Measurements from ENCODE around the gene SLAMF8.
A peak's percentile ranks its signal among the peaks of the same experiment; 100 is the strongest.

The SLAMF8 gene

DNA sequence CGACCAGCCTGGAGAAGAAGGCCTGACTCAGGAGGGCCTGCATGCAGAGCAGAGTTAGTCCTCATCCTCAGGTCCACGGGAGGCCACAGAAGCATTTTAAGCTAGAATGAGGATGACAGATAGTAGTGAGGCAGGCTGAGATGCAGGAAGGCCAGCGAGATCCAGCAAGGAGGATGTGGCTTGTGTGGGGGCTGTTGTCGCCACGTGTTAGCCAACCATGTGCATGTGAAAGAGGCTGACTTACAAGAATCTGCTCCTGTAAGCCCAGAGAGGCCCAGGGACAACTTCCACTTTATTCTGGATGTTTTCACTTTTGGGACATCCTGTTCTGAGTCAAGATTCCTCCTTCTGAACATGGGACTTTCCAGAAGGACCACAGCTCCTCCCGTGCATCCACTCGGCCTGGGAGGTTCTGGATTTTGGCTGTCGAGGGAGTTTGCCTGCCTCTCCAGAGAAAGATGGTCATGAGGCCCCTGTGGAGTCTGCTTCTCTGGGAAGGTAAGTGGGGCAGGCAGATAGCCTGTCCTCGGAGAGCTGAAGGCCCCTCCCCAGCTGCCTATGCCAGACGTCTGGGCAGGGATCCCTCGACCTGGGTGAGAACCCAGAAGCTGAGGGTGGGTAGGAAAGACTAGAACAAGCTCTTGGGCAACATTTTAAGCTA lies at the start of gene SLAMF8:
SLAMF8 (plus strand) TSS at position 433 of the 661 bp plus-strand sequence; CDS start at position 459, 26 bp downstream.
- DNase-seq (peak; percentile 65), ATAC-seq (peak; percentile 73)

DNA sequence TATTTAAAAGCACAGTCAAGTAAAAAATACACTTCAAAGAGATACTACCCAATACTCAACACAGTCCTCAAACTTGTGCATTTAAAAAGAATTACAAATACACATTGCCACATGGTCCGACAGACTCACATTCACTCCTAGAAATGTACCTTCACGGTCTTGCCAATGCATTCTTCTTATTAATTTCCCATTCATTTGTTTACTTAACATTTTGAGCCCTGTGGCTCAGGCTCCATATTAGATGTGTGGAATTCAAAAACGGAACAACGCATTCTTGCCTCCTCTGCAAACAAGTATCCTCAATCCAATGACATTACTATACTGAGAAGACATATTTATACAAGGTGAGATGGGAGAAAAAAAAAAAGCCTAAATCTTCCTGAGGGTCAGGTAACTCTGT lies 48.4 kb upstream of the SLAMF8 start:
- no peak for ATAC-seq
- no peak for DNase-seq

- no peak for ATAC-seq
These were observed 47.2 kb upstream of the SLAMF8 start for GRCh38 chr1:159779403-159779851.

DNA sequence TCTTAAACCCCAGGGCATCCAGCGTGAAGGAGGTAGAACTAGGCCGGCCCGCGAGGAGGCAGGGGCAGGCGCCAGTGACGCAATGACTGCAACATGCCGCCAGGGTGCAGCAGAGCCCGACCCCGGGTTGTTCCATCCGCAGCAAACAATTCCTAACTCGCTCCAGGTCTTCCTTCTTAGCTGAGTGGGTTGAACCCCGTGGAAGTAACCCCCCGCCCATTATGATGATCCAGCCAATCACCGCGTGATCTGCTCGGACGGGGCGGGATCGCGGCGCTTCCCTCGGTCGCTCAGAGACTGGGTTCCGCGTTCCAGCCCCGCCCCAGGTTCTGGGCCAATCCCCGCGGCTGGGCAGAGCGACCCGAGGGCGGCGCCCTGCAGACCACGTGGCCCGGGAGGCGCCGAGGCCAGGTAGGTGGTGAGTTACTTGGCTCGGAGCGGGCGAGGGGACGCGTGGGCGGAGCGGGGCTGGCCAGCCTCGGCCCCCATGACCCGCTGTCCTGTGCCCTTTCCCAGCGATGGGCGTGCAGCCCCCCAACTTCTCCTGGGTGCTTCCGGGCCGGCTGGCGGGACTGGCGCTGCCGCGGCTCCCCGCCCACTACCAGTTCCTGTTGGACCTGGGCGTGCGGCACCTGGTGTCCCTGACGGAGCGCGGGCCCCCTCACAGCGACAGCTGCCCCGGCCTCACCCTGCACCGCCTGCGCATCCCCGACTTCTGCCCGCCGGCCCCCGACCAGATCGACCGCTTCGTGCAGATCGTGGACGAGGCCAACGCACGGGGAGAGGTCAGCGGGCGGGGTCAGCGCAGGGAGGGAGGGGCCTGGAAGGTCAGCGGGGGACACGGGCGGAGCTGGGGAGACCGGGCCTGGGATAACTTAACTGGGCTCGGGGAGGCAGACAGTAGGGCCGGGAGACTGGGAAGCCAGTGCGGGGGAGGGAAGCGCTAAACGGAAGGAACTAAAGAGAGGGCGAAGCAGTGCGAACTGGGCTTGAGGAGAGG lies 45.8 kb upstream of the SLAMF8 start, which contains the start of gene DUSP23:
DUSP23 (plus strand) TSS at position 380 of the 1,000 bp plus-strand sequence; CDS start at position 519, 139 bp downstream.
- ATAC-seq = peak; percentile 98
- DNase-seq = peak; percentile 94

More at GRCh38 chr1:159779403-159779851, 47.2 kb upstream of the SLAMF8 start:
- no peak for DNase-seq

- no peak for DNase-seq
- no peak for ATAC-seq
These were observed 44.7 kb upstream of the SLAMF8 start for GRCh38 chr1:159781992-159782391.

GRCh38 chr1:159783724-159784123 lies 42.9 kb upstream of the SLAMF8 start:
- ATAC-seq = no peak

DNA sequence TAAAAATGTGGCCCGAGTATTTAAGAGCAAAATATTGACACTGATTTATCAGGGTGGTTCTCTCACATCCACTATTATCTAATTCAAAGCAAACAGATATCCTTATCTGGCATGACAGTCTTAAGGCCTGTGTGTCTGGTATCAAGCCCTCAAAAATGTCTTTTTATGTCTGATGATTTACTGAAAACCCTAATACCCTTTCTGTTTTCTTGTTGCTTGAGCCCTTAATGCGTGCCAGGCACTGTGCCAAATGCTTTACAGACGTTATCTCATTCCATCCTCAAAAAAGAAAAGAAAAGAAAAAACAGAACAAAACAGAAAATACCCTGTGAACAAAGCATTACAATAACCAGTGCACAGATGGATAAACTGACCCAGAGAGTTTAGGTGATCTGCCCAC lies 40.2 kb upstream of the SLAMF8 start:
- no peak for DNase-seq
- no peak for ATAC-seq

More at GRCh38 chr1:159783724-159784123, 42.9 kb upstream of the SLAMF8 start:
- no peak for DNase-seq

GRCh38 chr1:159786966-159787365 lies 39.7 kb upstream of the SLAMF8 start:
- DNase-seq (no peak), ATAC-seq (no peak)

GRCh38 chr1:159790237-159790917 lies 36.3 kb upstream of the SLAMF8 start:
- no peak for DNase-seq
- ATAC-seq = no peak

DNA sequence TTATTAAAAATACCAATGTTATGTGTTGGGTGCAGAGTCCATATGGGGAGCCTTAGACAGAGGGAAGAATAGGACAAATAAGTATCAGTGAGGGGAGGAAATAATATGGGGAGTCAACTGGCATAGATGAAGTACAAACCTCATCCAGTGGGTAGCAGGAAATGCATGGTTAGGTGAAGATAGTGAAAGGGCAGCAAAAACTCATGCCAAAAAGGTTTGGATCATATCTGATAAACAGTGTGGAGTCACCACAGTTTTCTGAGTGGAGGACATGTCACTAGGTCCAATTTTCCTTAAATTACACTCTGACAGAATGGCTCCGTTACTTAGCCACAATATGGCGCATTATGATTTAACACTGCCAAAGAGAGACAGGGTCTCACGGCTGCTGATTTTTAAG lies 35.6 kb upstream of the SLAMF8 start:
- DNase-seq (no peak), ATAC-seq (no peak)

- DNase-seq = no peak
- no peak for ATAC-seq
These were observed 35.2 kb upstream of the SLAMF8 start for GRCh38 chr1:159791461-159791860.

- no peak for ATAC-seq
- DNase-seq = no peak
These were observed 31.1 kb upstream of the SLAMF8 start for GRCh38 chr1:159795534-159795933.

DNA sequence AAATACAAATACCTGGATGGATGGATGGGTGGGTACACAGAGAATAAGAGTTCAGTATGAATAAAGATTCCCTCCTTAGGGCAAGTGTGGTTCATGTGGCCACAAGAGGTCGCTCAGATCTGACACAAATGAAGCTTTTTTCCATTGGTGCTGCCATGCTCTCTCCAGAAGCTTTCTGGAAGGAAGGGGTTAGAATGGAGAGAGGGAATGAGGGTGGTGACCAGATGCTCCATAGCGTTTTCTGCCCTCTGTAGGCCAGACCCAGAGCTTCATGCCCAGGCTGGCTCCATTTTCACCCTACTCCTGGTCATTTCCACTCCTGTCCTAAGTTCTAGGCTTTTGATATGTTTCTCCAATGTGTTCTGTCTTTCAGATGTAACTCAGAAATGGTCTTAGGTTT lies 27.8 kb upstream of the SLAMF8 start:
- DNase-seq = peak; percentile 52
- ATAC-seq = peak; percentile 55

GRCh38 chr1:159799446-159799985 lies 27.2 kb upstream of the SLAMF8 start:
- no peak for ATAC-seq
- DNase-seq = no peak

DNA sequence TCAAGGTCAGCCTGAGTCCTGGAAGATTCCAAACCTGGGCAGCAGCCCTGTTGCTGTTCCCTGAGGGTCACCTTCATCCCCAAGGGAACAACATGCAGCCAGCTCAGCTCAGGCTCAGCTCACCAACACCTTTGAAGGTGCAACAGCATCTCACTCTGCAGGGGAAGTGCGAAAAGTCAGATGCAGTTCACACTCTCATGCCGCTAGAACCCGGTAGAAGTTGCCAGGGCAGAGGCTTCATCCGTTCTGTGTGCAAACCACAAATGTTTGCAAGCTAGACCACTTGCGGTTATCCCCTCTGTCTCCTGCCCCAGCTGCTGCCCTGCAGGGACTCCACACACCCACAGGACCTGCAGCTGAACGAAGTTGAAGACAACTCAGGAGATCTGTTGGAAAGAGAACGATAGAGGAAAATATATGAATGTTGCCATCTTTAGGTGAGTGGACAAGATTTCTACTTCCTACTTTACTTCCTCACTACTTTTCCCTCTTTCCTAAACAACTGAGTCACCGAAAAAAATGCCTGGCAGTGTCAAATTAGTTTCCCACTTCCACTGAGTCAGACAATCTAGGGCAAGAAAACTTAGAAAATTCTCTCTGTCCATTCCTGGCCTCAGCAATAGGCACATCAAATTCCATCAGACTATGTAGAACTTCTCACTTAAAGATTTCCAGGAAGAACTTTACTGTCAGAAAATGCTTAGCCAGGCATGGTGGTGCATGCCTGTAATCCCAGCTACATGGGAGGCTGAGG lies 26.3 kb upstream of the SLAMF8 start:
- peak; percentile 39 for ATAC-seq
- DNase-seq = peak; percentile 28

GRCh38 chr1:159802111-159802510 lies 24.6 kb upstream of the SLAMF8 start, which contains the start of gene FCRL6:
FCRL6 (plus strand) TSS chr1:159802360; CDS start chr1:159802425, 65 bp downstream.
- no peak for ATAC-seq
- DNase-seq = no peak

- DNase-seq = no peak
- no peak for ATAC-seq
These were observed 22.6 kb upstream of the SLAMF8 start for GRCh38 chr1:159803956-159804689.

DNA sequence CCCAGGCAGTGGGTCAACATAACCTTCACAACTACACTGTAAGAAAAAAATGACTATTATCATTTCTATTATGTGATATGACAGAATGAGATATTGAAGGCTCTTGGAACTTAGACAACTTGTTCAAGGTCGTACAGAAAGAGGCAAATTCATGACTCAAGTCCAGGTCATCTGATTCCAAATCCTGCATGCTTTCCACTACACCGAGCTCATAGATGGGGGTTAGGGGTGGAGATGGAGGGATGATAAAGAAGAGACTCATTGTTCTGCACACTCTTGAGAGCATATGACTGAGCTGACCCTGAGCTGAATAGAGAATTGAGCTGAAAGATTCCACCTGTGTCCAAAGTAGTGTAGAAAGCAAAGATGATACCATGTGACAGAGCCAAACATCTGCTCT lies 21.7 kb upstream of the SLAMF8 start:
- ATAC-seq (no peak), DNase-seq (no peak)

DNA sequence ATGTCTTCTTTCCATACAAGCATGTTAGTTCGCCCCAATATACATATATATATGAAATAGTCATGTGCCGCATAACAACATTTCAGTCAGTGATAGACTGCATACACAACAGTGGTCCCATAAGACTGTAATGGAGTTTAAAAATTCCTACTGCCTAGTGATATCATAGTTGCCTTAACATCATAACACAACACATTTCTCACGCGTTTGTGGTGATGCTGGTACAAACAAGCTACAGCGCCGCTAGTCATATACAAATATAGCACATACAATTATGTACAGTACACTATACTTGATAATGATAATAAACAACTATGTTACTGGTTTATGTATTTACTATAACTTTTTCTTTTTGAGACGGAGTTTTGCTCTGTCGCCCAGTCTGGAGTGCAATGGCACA lies 10.7 kb upstream of the SLAMF8 start:
- no peak for ATAC-seq
- no peak for DNase-seq

DNA sequence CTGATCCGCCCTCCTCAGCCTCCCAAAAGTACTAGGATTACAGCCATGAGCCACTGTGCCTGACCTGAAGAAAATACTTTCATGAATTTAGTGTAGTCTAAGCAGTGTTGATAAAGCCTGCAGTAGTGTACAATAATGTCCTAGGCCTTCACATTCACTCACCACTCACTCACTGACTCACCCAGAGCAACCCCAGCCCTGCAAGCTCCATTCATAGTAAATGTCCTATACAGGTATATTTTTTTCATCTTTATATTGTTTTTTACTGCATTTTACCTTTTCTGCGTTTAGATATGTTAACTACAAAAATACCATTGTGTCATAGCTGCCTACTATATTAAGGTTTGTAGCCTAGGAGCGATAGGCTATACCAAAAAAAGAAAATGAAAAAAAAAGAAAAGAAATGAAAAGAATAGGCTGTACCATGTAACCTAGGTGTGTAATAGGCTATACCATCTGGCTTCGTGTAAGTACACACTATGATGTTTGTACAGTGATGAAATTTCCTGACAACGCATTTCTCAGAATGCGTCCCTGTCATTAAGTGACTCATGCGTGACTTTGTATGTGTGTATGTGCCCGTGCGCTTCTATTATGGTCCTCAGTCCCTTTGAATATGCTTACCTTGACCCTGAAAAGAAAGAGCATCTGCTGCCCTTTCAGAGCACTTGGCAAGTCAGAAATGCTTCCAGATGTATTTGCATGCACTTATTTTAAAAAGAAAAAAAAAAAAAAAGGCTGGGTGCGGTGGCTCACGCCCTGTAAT lies 9.2 kb upstream of the SLAMF8 start:
- no peak for ATAC-seq
- DNase-seq = no peak

Data from stimulated activated naive CD8-positive, alpha-beta T cell treated with anti-CD3 and anti-CD28 coated beads, Interleukin-15, Interleukin-2, amounts not matched to agents 100 U/mL and 50 U/mL, for 24 hours (primary cell).